GM19043 (cell line): Measurements from ENCODE around the gene SLC23A1.
"Not testable (repeated sequence)": the region's sequence is repeated elsewhere in the genome, so short reads cannot be mapped to it uniquely, and the experiment has no call there.

Source experiments
- ATAC-seq: cut with Tn5 transposase; IDR thresholded peaks from one replicate; pipeline ENCODE4 v1.9.1; 2021; ENCODE audit warnings: low read depth; ENCODE audit not compliant: unreplicated experiment

The SLC23A1 gene

DNA sequence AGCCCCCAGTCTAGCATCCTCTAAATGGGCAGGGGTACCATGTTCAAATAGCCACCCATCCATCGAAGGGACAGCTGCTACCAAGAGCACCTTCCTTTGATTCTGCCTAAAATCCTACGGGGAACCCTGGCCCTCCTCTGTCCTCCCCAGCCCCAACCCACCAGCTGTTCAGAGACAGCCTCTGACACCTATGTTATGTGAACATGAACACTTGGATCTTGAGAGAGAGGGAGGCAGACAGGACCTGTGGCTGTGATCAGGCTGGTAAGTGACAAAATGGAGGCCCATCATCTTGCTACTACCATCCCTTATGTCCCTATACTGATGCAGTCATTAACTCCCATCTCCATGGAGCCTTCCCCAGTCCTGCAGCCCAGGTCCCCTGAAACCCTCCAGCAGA is 8.2 kb downstream of the SLC23A1 start:
- ATAC-seq: no peak

DNA sequence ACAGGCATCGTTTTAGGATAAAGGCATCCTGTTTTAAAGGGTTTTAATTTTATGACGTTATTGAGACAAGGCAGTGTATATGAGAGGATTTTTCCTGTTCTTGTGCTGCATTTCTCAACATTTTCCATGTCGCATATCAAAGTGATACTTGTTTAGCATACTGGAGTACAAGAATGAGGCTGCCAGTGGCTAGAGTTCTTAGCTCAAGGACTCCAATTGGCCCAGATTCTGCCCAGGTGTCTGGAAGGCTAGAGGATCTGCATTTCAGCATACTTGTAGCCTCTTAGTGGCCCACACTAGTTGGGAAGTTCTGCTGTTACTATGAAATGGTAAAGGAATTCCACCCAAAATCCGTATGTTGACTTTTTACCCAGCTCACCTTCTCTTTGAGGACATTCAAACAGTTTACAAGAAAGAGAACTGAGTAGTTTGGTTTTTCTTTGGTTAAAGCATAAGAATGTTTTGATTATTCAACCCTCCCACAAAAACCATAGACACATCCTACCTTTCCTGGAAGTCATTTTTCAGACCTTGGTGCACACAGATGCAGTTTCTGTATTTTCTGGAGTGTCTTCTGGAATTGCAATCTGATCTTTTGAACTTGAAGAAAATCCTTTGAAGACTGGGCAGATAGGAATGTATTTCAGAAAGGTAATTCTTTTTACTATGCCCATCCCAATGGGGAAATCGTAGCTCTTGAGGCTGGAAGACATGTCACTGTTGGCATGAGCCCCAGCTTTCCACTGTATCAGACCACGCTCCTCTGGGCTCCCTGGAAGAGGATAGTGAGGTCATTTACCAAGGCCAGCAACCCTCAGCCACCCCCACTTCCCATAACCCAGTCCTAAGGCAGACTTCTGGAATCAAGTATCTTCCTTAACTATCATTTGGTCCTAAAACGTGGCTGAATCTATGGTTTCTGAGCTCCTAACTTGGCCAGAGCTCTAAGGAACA is 11.3 kb downstream of the SLC23A1 start:
- ATAC-seq: no peak

DNA sequence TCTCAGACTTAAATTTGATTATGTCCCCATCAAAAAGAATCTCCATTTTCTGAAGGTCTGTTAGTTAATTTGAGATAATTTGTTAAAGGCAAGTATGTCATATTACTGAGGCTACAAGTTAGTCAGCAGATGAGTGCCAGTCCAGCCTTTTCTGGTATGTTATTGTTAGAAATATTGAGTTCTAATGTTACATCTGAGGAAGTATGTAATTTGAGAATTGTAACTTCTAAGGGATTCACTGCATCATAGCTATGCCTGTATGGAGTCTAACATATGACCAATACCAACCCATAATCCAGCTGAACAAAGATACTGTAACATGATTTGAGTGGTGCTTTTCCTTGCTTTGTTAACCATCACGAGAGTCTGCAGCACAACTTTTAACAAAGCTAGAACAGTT is 13.9 kb downstream of the SLC23A1 start:
- no peak for ATAC-seq

DNA sequence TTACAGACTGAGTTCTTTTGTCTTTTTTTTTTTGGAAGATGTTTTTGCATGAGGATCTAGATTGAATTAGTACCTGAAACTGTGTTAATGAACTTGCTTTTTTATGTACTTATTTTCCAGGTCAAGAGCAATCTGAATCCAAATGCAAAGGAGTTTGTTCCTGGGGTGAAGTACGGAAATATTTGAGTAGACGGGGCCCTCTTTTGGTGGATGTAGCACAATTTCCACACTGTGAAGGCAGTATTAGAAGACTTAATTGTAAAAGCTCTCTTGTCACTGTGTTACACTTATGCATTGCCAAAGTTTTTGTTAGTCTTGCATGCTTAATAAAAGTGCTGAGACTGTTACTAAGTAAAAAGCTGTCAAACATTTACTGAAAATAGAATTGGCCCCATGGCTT is 14.5 kb downstream of the SLC23A1 start:
- ATAC-seq: no peak

DNA sequence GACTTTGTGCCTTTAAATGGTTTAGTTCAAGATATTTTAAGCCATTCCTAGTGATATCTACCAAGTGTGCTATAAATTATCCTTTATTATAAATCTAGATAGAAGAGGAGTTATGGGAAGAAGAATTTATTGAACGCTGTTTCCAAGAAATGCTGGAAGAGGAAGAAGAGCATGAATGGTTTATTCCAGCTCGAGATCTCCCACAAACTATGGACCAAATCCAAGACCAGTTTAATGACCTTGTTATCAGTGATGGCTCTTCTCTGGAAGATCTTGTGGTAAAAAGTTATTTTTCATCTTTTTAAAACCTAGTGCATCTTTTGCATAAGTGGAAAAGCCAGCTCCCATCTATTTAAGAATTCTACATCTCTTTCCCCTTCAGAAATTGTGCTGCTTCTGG is 18.6 kb downstream of the SLC23A1 start:
- no peak for ATAC-seq

DNA sequence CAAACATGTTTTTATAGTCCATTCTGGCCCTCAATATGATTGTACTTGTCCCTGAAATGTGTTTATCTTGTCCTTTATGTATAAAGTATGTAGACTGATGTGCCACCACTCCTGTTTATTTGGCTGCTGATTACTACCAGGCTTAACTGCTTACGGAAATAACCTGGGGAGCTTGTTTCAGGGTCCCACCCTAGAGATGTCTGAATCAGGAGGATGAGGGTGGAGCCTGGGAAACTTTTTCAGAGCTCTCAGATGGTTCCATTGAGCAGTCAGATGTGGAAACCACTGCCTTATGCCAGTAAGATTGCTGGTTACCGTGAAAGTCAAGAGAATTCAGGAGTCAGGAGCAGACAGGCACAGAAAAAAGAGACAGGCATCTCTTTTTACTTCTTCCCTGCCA is 19.2 kb downstream of the SLC23A1 start:
- no peak for ATAC-seq

DNA sequence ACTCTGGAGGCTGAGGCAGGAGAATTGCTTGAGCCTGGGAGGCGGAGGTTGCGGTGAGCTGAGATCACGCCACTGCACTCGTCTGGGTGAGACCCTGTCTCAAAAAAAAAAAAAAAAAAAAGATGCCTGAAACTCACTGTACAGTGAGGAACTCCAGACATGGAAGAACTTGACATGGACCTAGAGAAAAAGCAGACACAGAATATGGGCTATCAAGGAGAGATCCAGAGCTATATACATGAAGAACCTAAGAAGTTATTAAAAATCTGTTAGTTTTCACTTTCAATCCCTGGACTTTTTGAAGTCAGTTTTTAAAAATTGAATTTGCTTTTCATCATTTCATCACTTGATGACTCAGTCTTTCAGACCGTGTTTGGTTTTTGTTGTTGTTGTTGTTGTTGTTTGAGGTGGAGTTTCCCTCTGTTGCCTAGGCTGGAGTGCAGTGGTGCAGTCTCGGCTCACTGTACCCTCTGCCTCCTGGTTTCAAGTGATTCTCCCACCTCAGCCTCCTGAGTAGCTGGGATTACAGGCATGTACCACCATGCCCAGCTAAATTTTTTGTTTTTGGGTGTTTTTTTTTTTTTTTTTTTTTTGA is 21.2 kb downstream of the SLC23A1 start:
- ATAC-seq: no peak

DNA sequence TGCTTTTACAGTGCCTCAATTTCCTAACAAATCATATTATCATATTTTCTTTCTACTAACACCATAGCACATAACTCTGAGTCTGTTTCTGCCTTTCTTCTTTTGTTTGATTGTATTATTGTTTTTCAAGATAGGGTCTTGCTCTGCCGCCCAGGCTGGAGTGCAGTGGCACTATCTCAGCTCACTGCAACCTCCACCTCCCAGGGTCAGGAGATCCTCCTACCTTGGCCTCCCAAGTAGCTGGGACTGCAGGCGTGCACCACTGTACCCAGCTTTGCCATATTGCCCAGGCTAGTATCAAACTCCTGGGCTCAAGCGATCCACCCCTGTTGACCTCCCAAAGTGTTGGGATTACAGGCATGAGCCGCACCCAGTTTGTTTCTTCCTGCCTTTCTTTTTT is 22.7 kb downstream of the SLC23A1 start:
- no peak for ATAC-seq

DNA sequence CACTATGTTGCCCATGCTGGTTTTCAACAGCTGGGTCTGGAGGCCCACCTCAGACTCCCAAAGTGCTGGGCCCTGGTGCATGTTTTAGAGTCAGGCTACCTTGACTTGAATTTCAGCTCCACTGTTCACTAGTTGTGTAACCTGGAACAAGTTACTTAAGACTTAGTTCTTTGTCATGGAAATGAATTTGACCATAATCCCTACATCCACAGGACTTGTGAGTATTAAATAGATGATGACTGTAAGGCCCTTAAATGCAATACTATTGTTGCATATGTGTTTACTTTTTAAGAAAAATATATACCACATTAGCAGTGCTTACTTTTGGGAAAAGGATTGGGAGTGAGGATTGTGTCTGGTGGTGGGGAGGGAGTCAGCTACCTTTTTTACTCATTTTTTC is 25.0 kb downstream of the SLC23A1 start:
- ATAC-seq: no peak

DNA sequence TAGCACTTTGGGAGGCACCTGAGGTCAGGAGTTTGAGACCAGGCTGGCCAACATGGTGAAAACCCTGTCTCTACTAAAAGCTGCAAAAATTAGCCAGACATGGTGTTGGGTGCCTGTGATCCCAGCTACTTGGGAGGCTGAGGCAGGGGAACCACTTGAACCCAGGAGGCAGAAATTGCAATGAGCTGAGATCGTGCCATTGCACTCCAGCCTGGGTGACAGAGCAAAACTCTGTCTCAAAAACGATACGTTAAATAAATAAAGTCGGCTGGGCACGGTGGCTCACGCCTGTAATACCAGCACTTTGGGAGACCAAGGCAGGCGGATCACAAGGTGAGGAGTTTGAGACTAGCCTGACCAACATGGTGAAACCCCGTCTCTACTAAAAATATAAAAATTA is 27.2 kb downstream of the SLC23A1 start:
- ATAC-seq: not testable (repeated sequence)

DNA sequence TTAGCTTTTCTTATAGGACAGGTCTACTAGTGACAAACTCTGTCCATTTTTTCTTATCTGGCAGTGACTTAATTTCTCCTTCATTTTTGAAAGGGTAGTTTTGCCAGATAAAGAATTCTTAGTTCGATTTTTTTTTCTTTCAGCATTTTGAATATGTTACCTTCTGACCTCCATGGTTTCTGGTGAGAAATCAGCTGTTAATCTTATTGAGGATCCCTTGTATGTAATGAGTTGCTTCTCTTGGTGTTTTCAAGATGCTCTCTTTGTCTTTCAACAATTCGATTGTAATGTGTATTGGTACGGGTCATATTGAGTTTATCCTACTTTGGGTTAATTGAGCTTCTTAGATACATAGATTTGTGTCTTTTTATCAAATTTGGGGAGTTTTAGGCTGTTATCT is 28.9 kb downstream of the SLC23A1 start:
- ATAC-seq: no peak

DNA sequence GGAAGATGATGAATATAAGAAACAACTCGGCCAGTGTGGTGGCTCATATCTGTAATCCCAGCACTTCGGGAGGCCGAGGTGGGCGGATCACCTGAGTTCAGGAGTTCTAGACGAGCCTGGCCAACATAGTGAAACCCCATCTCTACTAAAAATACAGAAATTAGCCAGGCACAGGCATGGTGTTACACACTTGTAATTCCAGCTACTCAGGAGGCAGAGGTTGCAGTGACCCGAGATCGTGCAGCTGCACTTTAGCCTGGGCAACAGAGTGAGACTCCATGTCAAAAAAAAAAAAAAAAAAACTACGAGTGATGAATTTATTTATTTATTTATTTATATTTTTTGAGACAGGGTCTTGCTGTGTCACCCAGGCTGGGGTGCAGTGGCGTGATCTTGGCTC is 35.2 kb downstream of the SLC23A1 start:
- not testable (repeated sequence) for ATAC-seq

DNA sequence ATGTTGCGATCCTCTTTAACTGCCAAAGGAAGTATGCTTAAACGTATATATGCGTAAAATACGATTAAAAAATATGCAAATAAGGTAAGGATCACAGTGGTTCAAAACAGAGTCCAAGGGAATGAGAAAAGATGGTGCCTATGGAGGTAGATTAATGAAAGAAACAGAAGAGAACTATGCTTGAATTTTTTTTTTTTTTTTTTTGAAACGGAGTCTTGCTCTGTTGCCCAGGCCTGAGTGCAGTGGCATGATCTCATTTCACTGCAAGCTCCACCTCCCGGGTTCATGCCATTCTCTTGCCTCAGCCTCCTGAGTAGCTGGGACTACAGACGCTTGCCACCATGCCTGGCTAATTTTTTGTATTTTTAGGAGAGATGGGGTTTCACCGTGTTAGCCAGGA is 37.7 kb downstream of the SLC23A1 start:
- ATAC-seq: not testable (repeated sequence)

DNA sequence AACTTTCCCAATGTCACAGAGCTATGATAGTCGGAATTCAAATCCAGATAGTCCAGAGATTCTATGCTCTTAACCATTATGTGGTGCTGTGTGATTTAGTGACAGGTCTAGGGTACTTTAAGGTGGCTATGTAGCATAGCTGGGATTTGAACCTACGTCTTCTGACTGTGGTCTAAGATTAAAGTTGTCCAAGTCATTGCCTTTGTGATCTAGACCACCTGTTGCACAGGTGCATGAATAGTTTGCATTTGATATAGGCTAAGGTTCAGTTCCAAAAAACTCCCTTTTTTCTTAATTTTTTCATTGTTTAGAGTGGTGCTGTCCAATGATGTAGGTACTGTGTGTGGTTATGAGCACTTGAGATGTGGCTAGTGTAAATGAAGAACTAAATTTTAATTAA is 38.9 kb downstream of the SLC23A1 start:
- ATAC-seq: no peak

DNA sequence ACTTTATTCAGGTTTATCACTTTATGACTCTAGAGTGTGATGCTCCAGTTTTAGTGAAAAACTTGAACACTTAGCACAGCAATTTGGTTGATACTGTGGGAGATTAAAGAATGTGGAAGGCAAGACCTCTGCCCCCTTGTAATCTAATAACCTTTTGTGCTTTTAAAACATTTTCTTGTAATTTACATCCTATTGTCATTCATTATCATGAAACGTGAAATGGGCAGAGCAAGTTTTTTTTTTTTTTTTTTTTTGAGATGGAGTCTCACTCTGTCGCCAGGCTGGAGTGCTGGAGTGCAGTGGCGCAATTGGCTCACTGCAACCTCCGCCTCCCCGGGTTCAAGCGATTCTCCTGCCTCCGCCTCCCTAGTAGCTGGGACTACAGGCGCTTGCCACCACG is 39.6 kb downstream of the SLC23A1 start:
- no peak for ATAC-seq

DNA sequence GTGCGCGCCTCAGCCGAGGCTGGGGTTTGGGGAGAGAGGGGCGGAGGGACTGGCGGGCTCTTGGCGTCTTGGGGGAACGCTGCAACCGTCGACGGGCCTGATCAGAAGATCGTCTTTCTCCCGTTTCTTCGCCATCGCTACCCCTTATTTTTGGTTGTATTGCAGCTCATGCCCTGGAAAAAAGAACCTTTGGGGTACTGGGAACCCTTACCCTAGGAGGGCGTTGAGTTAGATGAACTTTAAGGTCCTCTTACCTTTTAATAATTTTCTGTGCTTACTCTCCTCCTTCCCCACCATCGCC is 40.7 kb downstream of the SLC23A1 start:
- peak; percentile 31 for ATAC-seq

DNA sequence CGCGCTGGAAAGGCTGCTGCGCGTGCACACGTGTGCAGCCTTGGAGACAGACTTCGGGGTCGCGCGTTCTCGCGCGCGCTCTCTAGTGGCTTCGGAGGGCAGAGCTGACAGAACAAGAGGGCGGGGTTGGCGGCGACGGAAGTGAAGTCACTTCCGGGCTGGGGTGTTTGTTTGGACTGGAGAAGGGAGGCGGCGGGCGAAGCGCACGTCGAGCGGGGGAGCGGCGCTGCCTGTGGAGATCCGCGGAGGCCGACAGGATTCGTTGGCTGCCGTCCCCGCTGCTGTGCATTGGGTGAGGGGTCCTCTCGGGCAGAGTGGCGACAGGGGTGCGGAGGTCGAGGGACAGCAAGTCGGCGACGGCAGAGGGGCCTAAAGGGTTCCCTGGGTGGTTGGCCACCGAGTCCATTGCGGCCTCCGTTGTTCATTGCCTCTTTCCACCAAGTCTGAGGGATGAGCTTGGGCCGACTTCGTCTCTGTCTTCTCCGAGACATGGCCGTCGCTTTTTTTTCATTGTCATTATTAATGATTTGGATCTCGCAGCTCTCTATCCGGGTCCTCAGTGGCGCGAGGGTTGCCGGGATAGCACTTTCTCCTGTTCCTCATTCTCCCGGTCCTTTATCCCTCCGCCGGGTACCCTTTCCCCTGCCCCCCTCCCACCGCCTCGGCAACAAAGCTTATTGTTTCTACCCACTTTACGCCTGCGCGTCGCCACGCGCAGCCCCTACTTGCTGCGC is 41.2 kb downstream of the SLC23A1 start, which contains the start of gene PAIP2:
Gene PAIP2, plus strand, starts transcription at position 166 of the 734 bp plus-strand sequence. CDS start 21,931 bp downstream, outside the sequence.
- peak; percentile 89 for ATAC-seq

DNA sequence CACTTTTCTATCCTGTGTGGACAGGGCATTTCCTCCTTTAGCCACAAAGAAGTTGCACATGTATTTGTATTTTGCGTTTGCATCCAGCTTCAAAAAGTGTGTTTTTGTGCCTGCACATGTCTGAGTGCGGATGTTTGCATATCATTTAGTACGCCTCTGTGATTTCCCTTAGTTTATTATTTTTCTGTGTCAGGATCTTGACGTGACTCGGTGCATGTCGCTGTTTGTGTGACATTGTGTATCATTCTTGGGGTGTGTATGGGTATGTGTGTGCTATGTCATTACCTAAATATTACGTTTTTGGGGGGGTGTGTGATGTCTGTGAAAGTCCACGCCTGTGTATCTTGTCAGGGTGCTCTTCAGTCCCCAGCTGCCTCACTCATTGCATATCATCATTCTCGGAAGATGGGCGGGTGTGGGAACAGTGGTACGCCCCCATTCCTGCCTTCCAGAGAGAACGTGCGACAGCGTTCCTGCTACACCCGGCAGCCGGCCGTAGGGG is 41.9 kb downstream of the SLC23A1 start:
- ATAC-seq: no peak

DNA sequence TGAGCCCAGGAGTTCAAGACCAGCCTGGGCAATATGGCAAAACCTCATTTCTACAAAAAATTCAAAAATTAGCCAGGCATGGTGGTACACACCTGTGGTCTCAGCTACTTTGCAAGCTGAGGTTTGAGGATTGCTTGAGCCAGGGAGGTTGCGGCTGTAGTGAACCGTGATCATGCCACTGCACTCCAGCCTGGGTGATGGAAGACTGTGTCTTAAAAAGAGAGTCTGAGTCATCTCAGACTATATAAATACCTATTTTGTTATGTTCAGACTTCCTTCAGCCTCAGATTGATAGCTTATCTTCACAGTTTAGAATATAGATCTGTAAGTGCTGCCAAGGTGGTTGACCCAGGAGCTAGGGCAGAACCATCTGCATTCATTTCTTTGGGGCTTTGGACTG is 43.0 kb downstream of the SLC23A1 start:
- no peak for ATAC-seq

DNA sequence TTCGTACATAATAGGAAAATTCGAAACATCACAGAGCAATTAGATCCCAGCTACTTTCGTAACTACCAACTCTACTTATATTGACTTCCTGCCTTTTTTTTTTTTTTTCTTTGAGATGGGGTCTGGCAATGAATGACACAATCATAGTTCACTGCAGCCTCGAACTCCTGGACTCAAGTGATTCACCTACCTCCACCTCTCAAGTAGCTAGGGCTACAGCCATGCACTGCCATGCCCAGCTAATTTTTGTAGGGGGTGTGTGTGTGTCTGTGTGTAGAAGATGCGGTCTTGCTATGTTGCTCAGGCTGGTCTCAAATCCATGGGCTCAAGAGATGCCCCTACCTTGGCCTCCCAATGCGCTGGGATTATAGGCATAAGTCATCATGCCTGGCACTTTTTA is 47.3 kb downstream of the SLC23A1 start:
- no peak for ATAC-seq
